Placental epithelial cell (primary cell): ENCODE measurements around the gene YIPF4. TPM values are rescaled to one million over a fixed set of nuclear protein-coding genes. Genes with fewer than 3 reads are reported as not detected.

ENCODE experiments used
- total RNA-seq: library from RNA; depleted of rRNA; stranded (reverse); fragments of >200 nt; gene quantifications from 2 replicates; pipeline ENCODE4 v1.2.3, GENCODE V29; 2012

YIPF4 gene
- total RNA-seq, result 13.7 and 17.4 TPM in 2 replicates

DNA sequence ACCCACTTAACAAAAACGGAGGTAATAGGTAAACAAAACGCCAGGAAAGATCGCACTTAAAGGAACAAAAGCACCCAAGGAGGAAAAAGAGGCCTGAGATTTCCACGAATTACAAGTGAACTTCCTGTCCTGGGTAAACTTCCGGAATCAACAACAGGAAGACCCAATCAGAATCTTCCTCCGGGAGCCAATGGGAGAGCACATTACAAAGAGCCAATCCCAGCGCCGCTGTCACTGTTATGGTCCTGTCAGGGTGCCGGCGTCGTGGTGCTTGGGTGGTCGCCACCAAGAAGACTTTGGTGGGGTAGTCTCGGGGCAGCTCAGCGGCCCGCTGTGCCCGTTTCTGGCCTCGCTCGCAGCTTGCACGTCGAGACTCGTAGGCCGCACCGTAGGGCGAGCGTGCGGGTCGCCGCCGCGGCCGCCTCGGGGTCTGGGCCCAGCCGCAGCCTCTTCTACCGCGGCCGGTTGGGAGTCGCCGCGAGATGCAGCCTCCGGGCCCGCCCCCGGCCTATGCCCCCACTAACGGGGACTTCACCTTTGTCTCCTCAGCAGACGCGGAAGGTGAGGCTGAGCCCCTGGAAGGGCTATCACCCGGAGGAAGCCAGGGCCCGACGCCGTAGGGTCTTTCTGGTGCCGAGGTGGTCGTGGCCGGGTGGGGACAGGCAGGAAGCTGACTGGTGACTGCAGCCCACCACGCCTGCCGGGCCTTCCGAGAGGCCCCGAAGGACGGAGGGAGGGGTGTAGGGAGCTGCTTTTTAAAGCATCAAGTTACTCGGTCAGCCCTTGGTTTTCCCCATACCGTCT, at the start of gene YIPF4:
YIPF4 (plus strand) TSS at position 231 of the 804 bp plus-strand sequence; CDS start at position 483, 252 bp downstream.

GRCh38 chr2:32264422-32265105, 13.1 kb upstream of the YIPF4 start, which contains the start of gene NLRC4:
TSS of gene NLRC4 (minus strand) at chr2:32264886. CDS start at chr2:32256775, 8,111 bp downstream.

DNA sequence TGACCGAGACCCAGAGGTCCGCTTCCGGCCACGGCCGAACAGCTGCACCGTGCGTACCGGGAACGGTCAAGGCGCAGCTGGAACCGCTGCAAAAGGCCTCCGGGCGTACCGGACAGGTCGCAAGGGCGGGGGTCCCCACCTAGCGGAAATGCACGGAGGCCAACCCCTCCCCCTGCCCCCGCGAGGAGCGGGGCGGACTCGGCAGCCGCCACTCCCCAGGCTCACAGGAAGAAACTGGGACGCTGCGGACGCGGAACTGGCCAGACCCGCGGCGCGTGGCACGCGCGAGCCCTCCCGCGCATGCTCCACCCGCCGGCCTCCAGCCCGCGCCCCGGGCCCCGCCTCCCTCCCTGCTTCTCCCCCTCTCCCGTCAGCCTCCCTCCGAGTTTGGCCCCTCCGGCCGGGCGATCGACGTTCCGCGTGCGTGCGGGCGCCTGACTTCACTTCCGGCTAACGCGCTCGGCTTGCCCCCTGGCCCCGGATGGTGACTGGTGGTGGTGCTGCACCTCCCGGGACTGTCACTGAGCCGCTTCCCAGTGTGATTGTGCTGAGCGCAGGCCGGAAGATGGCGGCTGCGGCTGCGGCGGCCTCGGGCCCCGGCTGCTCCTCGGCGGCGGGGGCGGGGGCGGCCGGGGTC, 79.1 kb downstream of the YIPF4 start, which contains the start of gene BIRC6:
BIRC6 (plus strand) TSS at position 343 of the 637 bp plus-strand sequence; CDS start at position 482, 139 bp downstream.

Other genes starting within 250 kb of the YIPF4 start
- gene DPY30, start 238.1 kb upstream of the YIPF4 start, total RNA-seq, result 43.2 and 79.3 TPM in 2 replicates
- 19.5 and 32.2 TPM in 2 replicates for gene SPAST, start 214.3 kb upstream of the YIPF4 start, total RNA-seq
- gene SLC30A6, start 112.0 kb upstream of the YIPF4 start, total RNA-seq, result 22.0 and 29.2 TPM in 2 replicates
- gene NLRC4, start 13.0 kb upstream of the YIPF4 start, total RNA-seq, result not detected in 2 replicates
- 143 and 185 TPM in 2 replicates for gene BIRC6, start 79.1 kb downstream of the YIPF4 start, total RNA-seq